GM19328 (cell line): Measurements from ENCODE around the gene ENKD1.

Experiments
- ATAC-seq: cut with Tn5 transposase; IDR thresholded peaks from one replicate; pipeline ENCODE4 v1.9.1; 2021; ENCODE audit warnings: mild to moderate bottlenecking, moderate library complexity; ENCODE audit not compliant: unreplicated experiment

The ENKD1 gene

GRCh38 chr16:67664258-67664657 is 2.3 kb downstream of the ENKD1 start:
- ATAC-seq: no peak

GRCh38 chr16:67663877-67664222 is 2.7 kb downstream of the ENKD1 start:
- ATAC-seq: no peak

- ATAC-seq: no peak
These were observed 3.2 kb downstream of the ENKD1 start for GRCh38 chr16:67663151-67663876.

- ATAC-seq: no peak
These were observed 3.9 kb downstream of the ENKD1 start for GRCh38 chr16:67662653-67663010.

- no peak for ATAC-seq
These were observed 4.5 kb downstream of the ENKD1 start for GRCh38 chr16:67661886-67662652.

DNA sequence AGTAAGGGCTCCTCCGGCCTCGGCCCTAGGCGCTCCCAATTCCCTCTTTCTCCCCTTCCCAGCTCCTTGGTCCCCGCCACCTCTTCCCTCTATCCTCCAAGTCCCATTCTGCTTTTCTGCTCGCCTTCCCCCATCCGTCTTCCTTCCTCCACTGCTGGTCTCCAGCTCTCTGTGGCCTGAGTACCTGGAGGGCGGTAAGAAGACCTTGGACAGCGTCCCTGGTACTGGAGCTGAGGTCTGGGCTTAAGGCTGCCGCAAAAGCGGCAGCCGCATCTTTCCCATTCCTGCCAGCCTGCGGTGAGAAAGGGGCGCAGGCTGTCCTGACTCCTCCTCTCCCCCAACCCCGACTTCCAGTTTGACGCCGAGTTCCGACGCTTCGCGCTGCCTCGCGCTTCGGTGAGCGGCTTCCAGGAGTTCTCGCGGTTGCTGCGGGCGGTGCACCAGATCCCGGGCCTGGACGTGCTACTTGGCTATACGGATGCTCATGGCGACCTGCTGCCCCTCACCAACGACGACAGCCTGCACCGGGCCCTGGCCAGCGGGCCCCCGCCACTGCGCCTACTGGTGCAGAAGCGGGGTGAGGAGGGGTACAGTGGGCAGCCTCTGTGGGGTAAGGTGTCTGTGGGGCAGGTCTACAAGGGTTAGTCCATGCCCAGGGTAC is 5.3 kb downstream of the ENKD1 start:
- ATAC-seq: no peak

DNA sequence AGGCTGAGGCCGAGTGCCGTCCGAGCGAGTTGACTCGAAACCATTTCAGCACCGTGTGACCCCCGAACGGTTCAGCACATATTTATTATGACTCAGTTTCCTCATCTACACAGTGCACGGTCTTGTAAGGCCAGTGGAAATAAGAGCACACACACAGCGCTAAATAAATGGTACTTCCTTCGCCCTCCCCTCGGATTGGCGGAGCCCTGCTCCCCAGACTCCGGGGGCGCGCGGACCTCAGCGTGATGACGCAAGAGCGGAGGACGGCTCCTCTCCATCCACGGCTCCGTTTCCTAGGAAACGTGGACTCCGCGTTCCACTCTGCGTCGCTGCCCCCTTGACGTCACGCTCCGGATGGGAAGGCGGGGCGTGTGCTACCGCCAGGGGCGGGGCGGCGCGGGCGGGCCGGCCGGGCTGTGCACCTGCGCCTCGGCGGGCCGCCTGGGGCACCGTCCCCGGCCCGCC is 6.0 kb downstream of the ENKD1 start, which contains the start of gene PARD6A:
PARD6A (plus strand) TSS at position 397 of the 465 bp plus-strand sequence. CDS start 79 bp downstream, outside the sequence.
- peak; percentile 69 for ATAC-seq

DNA sequence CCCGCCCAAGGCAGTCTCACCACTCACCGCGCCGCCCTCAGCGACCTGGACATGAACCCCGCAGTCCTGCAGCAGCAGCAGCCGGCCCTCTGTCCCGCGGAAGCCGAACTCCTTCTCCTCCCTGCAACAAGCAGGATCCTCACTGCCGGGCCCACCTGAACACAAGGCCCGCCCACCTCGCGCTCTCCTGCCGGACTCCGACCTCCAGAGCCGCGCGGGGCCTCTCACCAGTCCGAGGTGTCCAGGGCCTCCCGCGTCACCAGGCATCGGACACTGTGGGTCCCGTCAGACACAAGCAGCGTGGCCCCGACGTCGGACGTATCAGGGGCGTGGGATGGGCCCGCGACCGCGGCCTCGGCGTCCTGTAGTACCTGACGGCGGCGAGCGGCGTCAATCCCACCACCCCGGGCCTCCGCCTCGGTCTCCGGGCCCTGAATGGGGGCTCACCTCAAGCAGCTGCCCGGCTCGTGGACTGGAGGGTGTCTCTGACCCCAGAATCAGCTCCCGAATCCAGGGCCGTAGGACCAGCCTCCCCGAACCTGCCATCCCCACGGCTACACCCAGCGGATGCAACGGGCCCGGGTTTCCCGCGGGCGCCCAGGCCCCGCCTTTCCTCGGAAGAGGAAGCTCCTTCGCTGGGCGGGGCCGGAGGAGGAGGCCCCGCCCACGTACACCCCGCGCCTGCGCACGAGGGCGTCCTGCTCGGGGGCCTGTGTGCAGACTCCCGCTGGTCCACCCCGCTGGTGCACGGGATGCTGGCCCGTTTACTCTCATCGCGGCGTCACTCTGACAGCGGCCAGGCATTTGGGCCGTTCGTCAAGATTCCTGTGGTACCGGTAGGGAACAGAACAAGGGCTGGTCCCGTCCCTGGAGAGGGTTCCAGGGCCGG is 6.6 kb downstream of the ENKD1 start, which contains the start of gene ACD:
ACD (minus strand) TSS at position 586 of the 889 bp plus-strand sequence; CDS start at position 546, 40 bp downstream.
- ATAC-seq: peak; percentile 56

GRCh38 chr16:67658849-67659674 is 7.5 kb downstream of the ENKD1 start:
- no peak for ATAC-seq

DNA sequence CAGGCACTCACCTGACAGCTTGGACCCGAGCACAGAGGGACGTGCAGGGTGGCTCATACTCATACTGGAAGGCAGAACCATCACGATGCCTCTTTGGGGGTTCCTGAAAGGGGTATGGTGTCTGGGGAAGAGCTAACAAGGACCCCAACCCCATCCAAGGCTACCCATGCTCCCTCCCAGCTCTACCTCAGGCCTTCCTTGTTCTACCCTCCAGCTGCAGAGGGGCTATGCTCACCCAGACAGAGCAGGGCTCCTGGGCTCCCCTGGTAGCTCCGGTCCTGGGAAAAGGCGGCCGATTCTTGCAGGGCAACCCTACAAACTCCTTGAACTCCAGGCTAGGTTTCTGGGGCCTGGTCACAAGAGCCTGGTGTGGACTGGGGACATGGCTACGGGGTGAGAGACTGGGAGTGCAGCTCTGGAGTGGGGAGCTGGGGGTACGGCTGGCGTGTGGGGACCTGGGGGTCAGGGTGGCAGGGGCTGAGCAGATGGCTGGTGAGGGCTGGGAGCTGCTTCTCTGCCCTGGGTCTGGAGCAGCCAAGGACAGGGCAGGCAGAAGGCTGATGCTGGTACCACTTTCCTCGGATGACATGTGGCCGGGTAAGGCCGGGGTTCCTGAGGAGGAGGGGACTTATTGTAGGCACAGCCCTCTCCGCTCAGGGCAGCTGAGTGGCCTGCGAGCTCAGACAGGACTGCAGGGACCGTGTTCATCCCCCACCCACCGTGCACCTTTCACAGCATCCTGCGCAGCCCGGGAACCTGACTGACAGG is 8.6 kb downstream of the ENKD1 start:
- ATAC-seq: no peak

- no peak for ATAC-seq
These were observed 9.4 kb downstream of the ENKD1 start for GRCh38 chr16:67657017-67657608.

DNA sequence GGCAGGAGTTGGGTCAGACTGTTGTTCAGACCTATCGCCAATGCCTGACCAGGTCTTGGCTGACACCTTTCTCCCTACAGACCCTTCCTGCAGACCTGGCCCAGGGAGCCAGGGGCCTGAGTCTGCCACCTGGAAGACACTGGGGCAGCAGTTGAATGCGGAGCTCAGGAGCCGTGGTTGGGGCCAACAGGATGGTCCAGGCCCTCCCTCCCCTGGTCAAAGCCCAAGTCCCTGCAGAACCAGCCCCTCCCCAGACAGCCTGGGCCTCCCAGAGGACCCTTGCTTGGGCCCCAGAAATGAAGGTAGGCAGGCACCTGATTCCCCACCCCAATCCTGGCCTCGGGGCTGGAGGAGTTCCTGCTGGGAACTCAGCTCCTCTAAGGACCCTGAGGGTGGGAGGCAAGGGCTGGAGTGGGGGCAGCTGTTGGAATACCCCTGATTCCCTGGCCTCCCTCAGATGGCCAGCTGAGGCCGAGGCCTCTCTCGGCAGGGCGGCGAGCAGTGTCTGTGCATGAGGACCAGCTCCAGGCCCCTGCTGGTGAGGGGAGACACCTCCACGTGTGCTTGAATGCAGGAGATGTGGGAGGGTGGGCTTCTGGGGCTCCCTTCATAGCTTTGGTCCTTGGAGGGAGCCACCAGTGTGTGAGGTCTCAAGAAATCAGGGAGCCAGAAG is 10.1 kb downstream of the ENKD1 start:
- ATAC-seq: no peak

DNA sequence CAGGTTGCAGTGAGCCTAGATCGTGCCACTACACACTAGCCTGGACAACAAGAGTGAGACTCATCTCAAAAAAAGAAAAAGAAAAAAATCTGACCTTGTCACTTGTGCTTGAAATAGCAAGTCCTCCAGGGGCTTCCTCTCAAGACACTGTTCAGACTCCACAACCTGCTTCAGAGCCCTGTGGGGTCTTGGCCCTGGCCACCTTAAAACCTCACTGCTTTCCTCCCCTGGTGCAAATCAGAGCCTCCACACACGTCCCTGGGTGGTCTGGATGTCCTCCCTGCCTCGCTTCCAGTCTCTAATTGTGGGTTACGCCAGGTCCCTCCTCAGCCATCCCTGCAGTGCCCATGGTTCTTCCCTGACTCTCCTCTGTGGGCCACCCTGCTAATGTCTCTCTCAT is 11.2 kb downstream of the ENKD1 start:
- ATAC-seq: no peak

GRCh38 chr16:67654403-67654911 is 12.1 kb downstream of the ENKD1 start:
- no peak for ATAC-seq

GRCh38 chr16:67653789-67654402 is 12.7 kb downstream of the ENKD1 start:
- no peak for ATAC-seq

GRCh38 chr16:67653128-67653788 is 13.3 kb downstream of the ENKD1 start:
- ATAC-seq: no peak

GRCh38 chr16:67652578-67653127 is 13.9 kb downstream of the ENKD1 start:
- no peak for ATAC-seq
